GM12878 (cell line): ENCODE data around the gene NRXN3. TPM values are rescaled to one million over a fixed set of nuclear protein-coding genes. Genes with fewer than 3 reads are reported as not detected.

Experiments used
- ATAC-seq: fragments of 200-7000 bp; cut with Tn5 transposase; 3 replicates; pipeline ENCODE4 v1.9.1; 2020; ENCODE audit warnings: mild to moderate bottlenecking, moderate library complexity
- BruUV-seq: library from RNA; stranded (reverse); fragments of 400-500 nt; replicated peaks from 2 replicates; lab custom pipeline; 2021; lab: Mats Ljungman, UMichigan
- CTCF ChIA-PET: fragments of 300-600 bp; sonication (Branson Sonifier 250); formaldehyde crosslinking; extraction: SDS; loops from one replicate; lab custom pipeline; 2021; ENCODE audit warnings: inconsistent platforms; lab: Yijun Ruan, JAX
- POLR2A ChIA-PET: fragments of 350-600 bp; formaldehyde crosslinking; extraction: SDS; loops from one replicate; lab custom pipeline; 2021; ENCODE audit warnings: inconsistent platforms; lab: Charles Lee
- RAD21 ChIA-PET: fragments of 300-600 bp; sonication (Branson Sonifier 250); formaldehyde crosslinking; loops from one replicate; lab custom pipeline; 2023; ENCODE audit warnings: antibody characterized with exemption; ENCODE audit not compliant: unreplicated experiment; lab: Charles Lee
- SMC1A ChIA-PET: fragments of 300-600 bp; sonication (Branson Sonifier 250); formaldehyde crosslinking; loops from one replicate; lab custom pipeline; 2023; ENCODE audit not compliant: unreplicated experiment, uncharacterized antibody; lab: Charles Lee
- DNase-seq: peaks from one replicate; pipeline ENCODE4 v3.0.0-alpha.2; 2011; ENCODE audit warnings: low read depth, low spot score
- FAIRE-seq: peaks from 3 replicates; lab custom pipeline; 2011; peaks lifted over from hg19 to GRCh38; lab: Jason Lieb, UNC
- H2AFZ ChIP-seq: 2 replicates; pipeline ENCODE4 v1.6.0; 2011; ENCODE audit warnings: low read depth, low read length, control low read depth; ENCODE audit not compliant: control insufficient read depth
- H3K27ac ChIP-seq: 2 replicates; pipeline ENCODE4 v1.5.1; 2011; ENCODE audit warnings: control low read depth; ENCODE audit not compliant: control insufficient read depth, insufficient read depth
- H3K27me3 ChIP-seq, 2 experiments: replicated peaks in 1 of 2; 2 replicates each; pipeline versions ENCODE4 v1.6.0 to v1.6.1; 2011; ENCODE audit warnings: low read length in 1 of 2; ENCODE audit not compliant: control insufficient read depth in 2 of 2, insufficient read depth in 2 of 2
- H3K36me3 ChIP-seq, 2 experiments: 2 replicates each; pipeline ENCODE4 v1.5.1; 2011; ENCODE audit warnings: low read length in 1 of 2; ENCODE audit not compliant: control insufficient read depth in 2 of 2, insufficient read depth in 2 of 2
- H3K4me1 ChIP-seq: 2 replicates; pipeline ENCODE4 v1.6.1; 2011; ENCODE audit warnings: mild to moderate bottlenecking, low read length, moderate library complexity, mixed read lengths; ENCODE audit not compliant: control insufficient read depth, insufficient read depth
- H3K4me2 ChIP-seq: 2 replicates; pipeline ENCODE4 v1.6.0; 2011; ENCODE audit warnings: control low read depth; ENCODE audit not compliant: control insufficient read depth, insufficient read depth
- H3K4me3 ChIP-seq: fragments of 200-600 bp; sonication (generic); 2 replicates; pipeline ENCODE4 v1.5.1; 2016
- H3K79me2 ChIP-seq: 2 replicates; pipeline ENCODE4 v1.6.0; 2011; ENCODE audit warnings: low read length; ENCODE audit not compliant: control insufficient read depth, insufficient read depth
- H3K9ac ChIP-seq: 2 replicates; pipeline ENCODE4 v1.8.0; 2011; ENCODE audit warnings: low read length, control low read depth, mixed read lengths; ENCODE audit not compliant: control insufficient read depth, insufficient read depth
- H3K9me3 ChIP-seq: replicated peaks from 3 replicates; pipeline ENCODE4 v1.5.1; 2011; ENCODE audit warnings: mild to moderate bottlenecking, low read length; ENCODE audit not compliant: control insufficient read depth, insufficient read depth
- H4K20me1 ChIP-seq: 2 replicates; pipeline ENCODE4 v1.6.0; 2011; ENCODE audit not compliant: control insufficient read depth, insufficient read depth
- BHLHE40 ChIP-seq, 2 experiments: fragments of 450-650 bp in 1 of 2; IDR thresholded peaks; 2 replicates each; pipeline ENCODE4 v1.6.1; 2011 to 2017; ENCODE audit warnings: low read depth in 2 of 2, borderline replicate concordance in 1 of 2, improper control_type of control experiment in 1 of 2, low read length in 1 of 2, mild to moderate bottlenecking in 1 of 2
- CHD1 ChIP-seq: IDR thresholded peaks from 2 replicates; pipeline ENCODE4 v1.6.1; 2012; ENCODE audit warnings: low read depth, low read length, improper control_type of control experiment
- EGR1 ChIP-seq, 2 experiments: IDR thresholded peaks; 1 replicate in 1 of 2; 2 replicates in 1 of 2; pipeline ENCODE4 v1.6.1; 2011 to 2012; ENCODE audit warnings: low read depth in 2 of 2, low read length in 2 of 2, borderline replicate concordance in 1 of 2, mild to moderate bottlenecking in 1 of 2, moderate library complexity in 1 of 2
- ETV6 ChIP-seq, 2 experiments: fragments of 450-650 bp in 1 of 2; IDR thresholded peaks in 1 of 2; conservative IDR thresholded peaks in 1 of 2; 2 replicates each; pipeline ENCODE4 v1.6.1; 2014; ENCODE audit warnings: antibody characterized with exemption in 1 of 2, borderline replicate concordance in 1 of 2, low read depth in 1 of 2, mild to moderate bottlenecking in 1 of 2, moderate library complexity in 1 of 2
- FOXM1 ChIP-seq: IDR thresholded peaks from 2 replicates; pipeline ENCODE4 v1.6.1; 2012; ENCODE audit warnings: low read depth, mild to moderate bottlenecking, inconsistent platforms, low read length, moderate library complexity
- IKZF2 ChIP-seq, 2 experiments: fragments of 450-650 bp; IDR thresholded peaks; 2 replicates each; pipeline ENCODE4 v1.6.1; 2017; ENCODE audit warnings: mild to moderate bottlenecking in 2 of 2, moderate library complexity in 2 of 2
- LARP7 ChIP-seq: fragments of 450-650 bp; IDR thresholded peaks from 2 replicates; pipeline ENCODE4 v1.6.1; 2017; ENCODE audit warnings: mild to moderate bottlenecking
- NBN ChIP-seq: fragments of 450-650 bp; IDR thresholded peaks from 2 replicates; pipeline ENCODE4 v1.6.1; 2016
- NFYB ChIP-seq: IDR thresholded peaks from 2 replicates; pipeline ENCODE4 v1.6.1; 2011; ENCODE audit warnings: low read depth, mild to moderate bottlenecking, low read length, improper control_type of control experiment, moderate library complexity; ENCODE audit not compliant: insufficient read depth
- RAD21 ChIP-seq: IDR thresholded peaks from 2 replicates; pipeline ENCODE4 v1.6.1; 2011; ENCODE audit warnings: mild to moderate bottlenecking, low read depth, low read length, moderate library complexity; ENCODE audit not compliant: insufficient read depth
- SMAD1 ChIP-seq: fragments of 450-650 bp; IDR thresholded peaks from 2 replicates; pipeline ENCODE4 v1.6.1; 2018; ENCODE audit warnings: mild to moderate bottlenecking, low read depth; ENCODE audit not compliant: partially characterized antibody
- TAF1 ChIP-seq: IDR thresholded peaks from 2 replicates; pipeline ENCODE4 v1.6.1; 2011; ENCODE audit warnings: mild to moderate bottlenecking, low read depth, low read length, borderline replicate concordance
- TCF3 ChIP-seq: IDR thresholded peaks from 2 replicates; pipeline ENCODE4 v1.6.1; 2012; ENCODE audit warnings: low read depth, mild to moderate bottlenecking, low read length, borderline replicate concordance; ENCODE audit not compliant: insufficient read depth
- ZNF274 ChIP-seq: IDR thresholded peaks from one replicate; pipeline ENCODE4 v1.8.0; 2011; ENCODE audit not compliant: insufficient read length, insufficient read depth
- ZNF622 ChIP-seq: fragments of 450-650 bp; IDR thresholded peaks from 2 replicates; pipeline ENCODE4 v1.6.1; 2017; ENCODE audit warnings: mild to moderate bottlenecking, inconsistent platforms
- WGBS: methylation state at CpG from one replicate; pipeline ENCODE4 v1.1.6; 2016; ENCODE audit warnings: low lambda C conversion rate; ENCODE audit not compliant: insufficient replicate concordance, insufficient coverage; ENCODE audit errors: missing lambda C conversion rate; 5-methylcytosine and 5-hydroxymethylcytosine counted together
- in situ Hi-C: fragments of 300-500 bp; cut with MboI; formaldehyde crosslinking; loops from 9 replicates; pipeline ENCODE4 v1.14.3; 2018; ENCODE audit warnings: mixed read lengths
- intact Hi-C: fragments of 100-400 bp; cut with micrococcal nuclease; formaldehyde crosslinking; loops from one replicate; pipeline ENCODE4 v1.14.2; 2022; ENCODE audit not compliant: unreplicated experiment
- polyA plus RNA-seq, 11 experiments: library from polyadenylated mRNA; depleted of rRNA in 4 of 11; unstranded in 6 of 11; stranded (reverse) in 5 of 11; fragments of >200 nt; fragmentation: Nextera tagmentation in 4 of 11; fragmentation: Illumina TruSeq in 1 of 11; extraction: Ambion mirVana in 4 of 11; extraction: Trizol in 1 of 11; gene quantifications; 1 replicate in 1 of 11; 2 replicates in 10 of 11; pipeline versions ENCODE4 v1.2.1 to v1.2.3, GENCODE V29; 2011 to 2016; ENCODE audit warnings: inconsistent platforms in 2 of 11, missing spikeins in 2 of 11, low read depth in 1 of 11
- total RNA-seq, 4 experiments: library from RNA; depleted of rRNA in 3 of 4; stranded (reverse); fragments of >200 nt in 3 of 4; fragmentation: Illumina TruSeq in 1 of 4; extraction: Trizol in 1 of 4; gene quantifications; 2 replicates each; pipeline versions ENCODE4 v1.2.1 to v1.2.3, GENCODE V29; 2013 to 2021
- TF ChIP-seq, protein P1 (sequence below): fragments of 450-650 bp; formaldehyde crosslinking; IDR thresholded peaks from 2 replicates; pipeline ENCODE4 v1.5.0; 2022; ENCODE audit warnings: mild to moderate bottlenecking, missing genetic modification characterization
- TF ChIP-seq, protein P2 (sequence below): fragments of 450-650 bp; IDR thresholded peaks from 2 replicates; pipeline ENCODE4 v1.6.1; 2018; ENCODE audit warnings: mild to moderate bottlenecking, low read depth, moderate library complexity; ENCODE audit not compliant: partially characterized antibody
- TF ChIP-seq, protein P3 (sequence below): IDR thresholded peaks from 2 replicates; pipeline ENCODE4 v1.6.1; 2012; ENCODE audit warnings: low read depth, low read length, improper control_type of control experiment

Gene NRXN3
- total and polyA plus RNA-seq, 10 of the 15 experiments (the other 5 are each of a cell fraction or from before 2014, with no cell fraction given): 0.52 to 3.3 (median 1.4) TPM

DNA sequence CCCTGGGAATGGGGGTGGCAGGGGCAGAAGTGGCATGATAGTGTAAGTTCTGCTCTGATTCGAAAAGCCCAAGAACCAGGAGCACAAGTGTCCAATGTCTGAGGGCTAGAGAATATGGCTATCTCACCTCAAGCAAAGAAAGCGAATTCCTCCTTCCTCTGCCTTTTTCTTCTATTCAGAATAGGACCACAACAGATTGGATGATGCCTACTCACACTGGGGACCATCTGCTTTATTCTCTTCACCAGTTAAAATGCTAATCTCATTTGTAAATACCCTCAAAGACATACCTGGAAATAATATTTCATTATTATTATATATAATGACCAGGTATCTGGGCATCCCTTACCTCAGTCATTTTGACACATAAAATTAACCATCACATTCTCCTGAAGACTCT, 808.7 kb downstream of the NRXN3 start:
- ATAC-seq: no peak
- CTCF ChIA-PET: interaction anchor here (0.7 kb wide), 1 partner anchor 18 kb away, joined by 4 read pairs; no protein-coding TSS in a partner anchor
- TF ChIP-seq, protein P1, sequence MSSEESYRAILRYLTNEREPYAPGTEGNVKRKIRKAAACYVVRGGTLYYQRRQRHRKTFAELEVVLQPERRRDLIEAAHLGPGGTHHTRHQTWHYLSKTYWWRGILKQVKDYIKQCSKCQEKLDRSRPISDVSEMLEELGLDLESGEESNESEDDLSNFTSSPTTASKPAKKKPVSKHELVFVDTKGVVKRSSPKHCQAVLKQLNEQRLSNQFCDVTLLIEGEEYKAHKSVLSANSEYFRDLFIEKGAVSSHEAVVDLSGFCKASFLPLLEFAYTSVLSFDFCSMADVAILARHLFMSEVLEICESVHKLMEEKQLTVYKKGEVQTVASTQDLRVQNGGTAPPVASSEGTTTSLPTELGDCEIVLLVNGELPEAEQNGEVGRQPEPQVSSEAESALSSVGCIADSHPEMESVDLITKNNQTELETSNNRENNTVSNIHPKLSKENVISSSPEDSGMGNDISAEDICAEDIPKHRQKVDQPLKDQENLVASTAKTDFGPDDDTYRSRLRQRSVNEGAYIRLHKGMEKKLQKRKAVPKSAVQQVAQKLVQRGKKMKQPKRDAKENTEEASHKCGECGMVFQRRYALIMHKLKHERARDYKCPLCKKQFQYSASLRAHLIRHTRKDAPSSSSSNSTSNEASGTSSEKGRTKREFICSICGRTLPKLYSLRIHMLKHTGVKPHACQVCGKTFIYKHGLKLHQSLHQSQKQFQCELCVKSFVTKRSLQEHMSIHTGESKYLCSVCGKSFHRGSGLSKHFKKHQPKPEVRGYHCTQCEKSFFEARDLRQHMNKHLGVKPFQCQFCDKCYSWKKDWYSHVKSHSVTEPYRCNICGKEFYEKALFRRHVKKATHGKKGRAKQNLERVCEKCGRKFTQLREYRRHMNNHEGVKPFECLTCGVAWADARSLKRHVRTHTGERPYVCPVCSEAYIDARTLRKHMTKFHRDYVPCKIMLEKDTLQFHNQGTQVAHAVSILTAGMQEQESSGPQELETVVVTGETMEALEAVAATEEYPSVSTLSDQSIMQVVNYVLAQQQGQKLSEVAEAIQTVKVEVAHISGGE (CRISPR knock-in tag): no peak
- TF ChIP-seq RAD21 (no peak), IKZF2 (IDR thresholded peaks at IDR 0.05) (no peak), BHLHE40 (IDR thresholded peaks at IDR 0.05; ENCODE audit: borderline replicate concordance in 1 of 2, low read depth in 2 of 2, low read length in 1 of 2) (no peak), FOXM1 (no peak), EGR1 (IDR thresholded peaks at IDR 0.05; ENCODE audit: borderline replicate concordance in 1 of 2, low read depth in 2 of 2, low read length in 2 of 2) (no peak), ETV6 (conservative IDR thresholded peaks at IDR 0.05 in 1 of 2, IDR thresholded peaks at IDR 0.05 in 1 of 2; ENCODE audit: borderline replicate concordance in 1 of 2, low read depth in 1 of 2) (no peak), CHD1 (no peak), ZNF622 (no peak), TAF1 (no peak), SMAD1 (no peak), LARP7 (no peak), TCF3 (no peak), NFYB (no peak), ZNF274 (no peak), NBN (no peak)
- TF ChIP-seq, protein P2, sequence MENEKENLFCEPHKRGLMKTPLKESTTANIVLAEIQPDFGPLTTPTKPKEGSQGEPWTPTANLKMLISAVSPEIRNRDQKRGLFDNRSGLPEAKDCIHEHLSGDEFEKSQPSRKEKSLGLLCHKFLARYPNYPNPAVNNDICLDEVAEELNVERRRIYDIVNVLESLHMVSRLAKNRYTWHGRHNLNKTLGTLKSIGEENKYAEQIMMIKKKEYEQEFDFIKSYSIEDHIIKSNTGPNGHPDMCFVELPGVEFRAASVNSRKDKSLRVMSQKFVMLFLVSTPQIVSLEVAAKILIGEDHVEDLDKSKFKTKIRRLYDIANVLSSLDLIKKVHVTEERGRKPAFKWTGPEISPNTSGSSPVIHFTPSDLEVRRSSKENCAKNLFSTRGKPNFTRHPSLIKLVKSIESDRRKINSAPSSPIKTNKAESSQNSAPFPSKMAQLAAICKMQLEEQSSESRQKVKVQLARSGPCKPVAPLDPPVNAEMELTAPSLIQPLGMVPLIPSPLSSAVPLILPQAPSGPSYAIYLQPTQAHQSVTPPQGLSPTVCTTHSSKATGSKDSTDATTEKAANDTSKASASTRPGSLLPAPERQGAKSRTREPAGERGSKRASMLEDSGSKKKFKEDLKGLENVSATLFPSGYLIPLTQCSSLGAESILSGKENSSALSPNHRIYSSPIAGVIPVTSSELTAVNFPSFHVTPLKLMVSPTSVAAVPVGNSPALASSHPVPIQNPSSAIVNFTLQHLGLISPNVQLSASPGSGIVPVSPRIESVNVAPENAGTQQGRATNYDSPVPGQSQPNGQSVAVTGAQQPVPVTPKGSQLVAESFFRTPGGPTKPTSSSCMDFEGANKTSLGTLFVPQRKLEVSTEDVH: no peak
- TF ChIP-seq, protein P3, sequence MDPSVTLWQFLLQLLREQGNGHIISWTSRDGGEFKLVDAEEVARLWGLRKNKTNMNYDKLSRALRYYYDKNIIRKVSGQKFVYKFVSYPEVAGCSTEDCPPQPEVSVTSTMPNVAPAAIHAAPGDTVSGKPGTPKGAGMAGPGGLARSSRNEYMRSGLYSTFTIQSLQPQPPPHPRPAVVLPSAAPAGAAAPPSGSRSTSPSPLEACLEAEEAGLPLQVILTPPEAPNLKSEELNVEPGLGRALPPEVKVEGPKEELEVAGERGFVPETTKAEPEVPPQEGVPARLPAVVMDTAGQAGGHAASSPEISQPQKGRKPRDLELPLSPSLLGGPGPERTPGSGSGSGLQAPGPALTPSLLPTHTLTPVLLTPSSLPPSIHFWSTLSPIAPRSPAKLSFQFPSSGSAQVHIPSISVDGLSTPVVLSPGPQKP: no peak

More for the DNA sequence above, 808.7 kb downstream of the NRXN3 start:
- BruUV-seq: no TSS peak
- Histone ChIP-seq H3K27me3 (no peaks in the 10 kb centered on the region), H4K20me1 (no peaks in the 10 kb centered on the region), H3K36me3 (no peaks in the 10 kb centered on the region), H3K4me1 (no peaks in the 10 kb centered on the region; the same call in 1 of the 2 replicates), H2AFZ (no peak overlapping the region), H3K9ac (no peak overlapping the region), H3K79me2 (no peaks in the 10 kb centered on the region), H3K9me3 (no peaks in the 10 kb centered on the region; the same call in 1 of the 3 replicates), H3K4me3 (no peak overlapping the region), H3K27ac (no peak overlapping the region), H3K4me2 (no peak overlapping the region)
- 5% methylated on average over 2 of the region's 2 CpGs for WGBS
- RAD21 ChIA-PET: no interaction called here
- intact Hi-C loops (no loop called here), in situ Hi-C loops (no loop called here)
- DNase-seq: no peak
- SMC1A ChIA-PET: no interaction called here
- FAIRE-seq: no peak
- POLR2A ChIA-PET: no interaction called here
